C4-2B (cell line): ENCODE measurements around the gene NANS.

ENCODE experiments used
- ZFX ChIP-seq: fragments of 450-650 bp; IDR thresholded peaks from 2 replicates; pipeline ENCODE4 v1.6.1; 2017
- TF ChIP-seq, protein P1 (sequence below): fragments of 450-650 bp; conservative IDR thresholded peaks from 2 replicates; pipeline ENCODE4 v1.5.1; 2017; ENCODE audit warnings: mild to moderate bottlenecking

DNA sequence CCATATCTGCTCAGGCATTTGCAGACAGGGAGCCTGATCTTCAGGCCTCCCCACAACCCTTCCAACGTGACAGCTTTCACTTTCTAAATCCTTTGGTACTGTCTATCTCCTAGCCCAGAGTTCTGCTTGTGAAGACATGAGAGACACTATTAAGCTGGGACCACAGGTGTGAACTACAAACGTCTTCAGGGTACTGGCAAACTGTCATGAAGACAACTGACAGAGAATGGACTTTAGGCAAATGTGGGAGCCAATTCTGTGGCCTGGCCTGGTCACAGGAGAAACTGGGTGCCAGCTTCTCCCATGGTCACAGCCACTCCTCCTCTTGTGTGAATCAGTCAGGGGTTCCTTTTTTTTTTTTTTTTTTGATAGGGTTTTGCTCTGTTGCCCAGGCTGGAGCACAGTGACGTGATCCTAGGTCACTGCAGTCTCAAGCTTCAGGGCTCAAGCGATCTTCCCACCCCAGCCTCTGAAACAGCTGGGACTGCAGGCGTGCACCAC is 52.0 kb downstream of the NANS start:
- TF ChIP-seq, protein P1, sequence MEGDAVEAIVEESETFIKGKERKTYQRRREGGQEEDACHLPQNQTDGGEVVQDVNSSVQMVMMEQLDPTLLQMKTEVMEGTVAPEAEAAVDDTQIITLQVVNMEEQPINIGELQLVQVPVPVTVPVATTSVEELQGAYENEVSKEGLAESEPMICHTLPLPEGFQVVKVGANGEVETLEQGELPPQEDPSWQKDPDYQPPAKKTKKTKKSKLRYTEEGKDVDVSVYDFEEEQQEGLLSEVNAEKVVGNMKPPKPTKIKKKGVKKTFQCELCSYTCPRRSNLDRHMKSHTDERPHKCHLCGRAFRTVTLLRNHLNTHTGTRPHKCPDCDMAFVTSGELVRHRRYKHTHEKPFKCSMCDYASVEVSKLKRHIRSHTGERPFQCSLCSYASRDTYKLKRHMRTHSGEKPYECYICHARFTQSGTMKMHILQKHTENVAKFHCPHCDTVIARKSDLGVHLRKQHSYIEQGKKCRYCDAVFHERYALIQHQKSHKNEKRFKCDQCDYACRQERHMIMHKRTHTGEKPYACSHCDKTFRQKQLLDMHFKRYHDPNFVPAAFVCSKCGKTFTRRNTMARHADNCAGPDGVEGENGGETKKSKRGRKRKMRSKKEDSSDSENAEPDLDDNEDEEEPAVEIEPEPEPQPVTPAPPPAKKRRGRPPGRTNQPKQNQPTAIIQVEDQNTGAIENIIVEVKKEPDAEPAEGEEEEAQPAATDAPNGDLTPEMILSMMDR, result no peak
- no peak for TF ChIP-seq ZFX
